Measurements from ENCODE around the gene CTXN3. TPM values are rescaled to one million over a fixed set of nuclear protein-coding genes. Genes with fewer than 3 reads are reported as not detected.

CTXN3 gene
- not detected for total RNA-seq

DNA sequence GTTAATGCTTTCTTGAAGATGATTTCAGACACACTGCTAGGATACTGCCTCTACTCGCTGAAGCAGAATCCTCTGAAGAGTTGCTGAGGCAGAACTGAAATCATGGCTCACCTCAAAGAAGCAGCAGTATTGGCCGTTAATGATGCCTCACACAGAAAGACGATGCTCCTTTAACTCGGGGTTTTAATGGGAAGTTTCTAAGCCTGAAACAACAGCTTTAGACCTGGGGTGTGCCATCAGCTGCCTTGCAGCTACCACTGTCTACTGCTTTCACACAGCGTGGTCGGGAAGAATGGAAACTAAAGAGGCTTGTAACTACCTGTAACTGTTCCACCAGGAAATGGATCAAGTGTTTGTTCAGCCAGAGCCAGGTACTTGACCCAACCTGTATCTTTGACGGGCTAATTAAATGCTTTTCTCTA lies at the start of gene CTXN3:
Gene CTXN3 (plus strand): TSS at position 65 of the 422 bp plus-strand sequence. CDS start 8,440 bp downstream, outside the sequence.
- DNase-seq = no peak

DNA sequence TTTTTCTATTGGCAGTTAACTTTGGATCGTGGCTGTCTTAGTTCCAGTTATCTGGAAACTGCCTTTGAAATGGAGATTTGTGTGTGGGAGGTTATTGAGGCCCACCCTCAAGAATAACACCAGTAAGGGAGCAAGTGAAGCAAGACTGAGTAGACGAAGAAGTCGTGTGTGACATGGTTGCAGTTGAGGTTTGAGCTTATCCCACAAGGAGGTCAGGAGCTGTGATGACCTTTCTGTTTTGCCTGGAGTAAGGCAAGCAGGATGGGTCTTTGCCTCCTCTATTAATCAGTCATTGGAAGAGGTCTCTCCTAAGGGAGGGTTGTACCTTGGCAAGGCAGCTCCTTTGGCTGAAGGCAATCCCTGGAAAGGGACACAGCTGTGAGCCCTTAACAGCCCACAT lies 49.6 kb upstream of the CTXN3 start:
- DNase-seq = no peak

DNA sequence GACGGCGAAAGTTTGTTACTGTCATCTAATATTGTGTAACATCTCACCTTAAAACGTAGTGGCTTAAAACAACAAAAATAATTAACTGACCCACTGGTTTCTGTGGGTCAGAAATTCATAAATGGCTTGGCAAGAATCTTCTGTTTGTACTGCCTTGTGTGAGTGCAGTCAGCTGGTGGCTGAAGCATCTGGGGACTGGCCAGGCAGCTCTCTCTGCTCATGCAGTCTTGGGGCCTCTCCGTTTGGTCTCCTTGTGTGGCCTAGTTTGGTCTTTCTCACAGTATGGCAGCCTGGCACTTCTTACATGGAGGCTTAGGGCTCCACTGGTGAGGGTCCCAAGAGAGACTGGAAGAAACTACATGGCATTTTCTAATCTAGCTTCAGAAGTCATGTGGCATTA lies 49.0 kb upstream of the CTXN3 start:
- no peak for DNase-seq

DNA sequence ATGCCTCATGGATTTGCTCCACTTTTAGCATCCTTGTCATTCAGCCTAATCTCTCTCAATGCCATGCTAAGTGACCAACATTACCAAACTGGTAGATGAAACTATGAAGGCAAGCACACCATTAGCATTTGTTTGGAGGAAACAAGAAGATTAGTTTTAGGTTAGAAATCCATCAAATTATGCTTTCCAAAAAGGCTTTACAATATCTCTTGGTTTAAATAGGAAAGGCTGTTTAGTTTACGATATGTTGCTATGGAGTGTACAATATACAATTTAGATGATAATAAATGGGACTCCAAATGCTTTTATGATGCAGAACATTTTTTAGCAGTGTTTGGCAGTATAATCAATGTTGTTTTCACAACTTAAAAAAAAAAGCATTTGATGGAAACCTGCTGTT lies 47.8 kb upstream of the CTXN3 start:
- no peak for DNase-seq

DNA sequence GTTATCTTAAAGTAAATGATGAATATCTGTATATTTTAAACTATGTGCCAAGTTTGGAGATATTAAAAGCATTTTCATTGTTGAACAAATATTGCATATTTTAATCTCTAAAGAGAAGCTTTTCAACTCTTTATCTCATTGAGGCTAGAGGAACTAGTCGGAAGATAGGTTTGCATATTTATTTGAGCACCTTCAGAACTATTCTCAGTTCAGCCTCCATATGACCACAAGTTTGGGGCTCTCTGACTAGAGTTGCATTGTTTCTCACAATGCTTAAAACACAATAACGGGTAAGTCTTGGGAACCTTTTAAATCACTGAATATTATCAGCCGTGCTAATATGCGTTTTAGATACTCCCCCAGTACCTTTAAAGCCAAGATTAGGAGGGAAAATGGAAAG lies 47.3 kb upstream of the CTXN3 start:
- no peak for DNase-seq

DNA sequence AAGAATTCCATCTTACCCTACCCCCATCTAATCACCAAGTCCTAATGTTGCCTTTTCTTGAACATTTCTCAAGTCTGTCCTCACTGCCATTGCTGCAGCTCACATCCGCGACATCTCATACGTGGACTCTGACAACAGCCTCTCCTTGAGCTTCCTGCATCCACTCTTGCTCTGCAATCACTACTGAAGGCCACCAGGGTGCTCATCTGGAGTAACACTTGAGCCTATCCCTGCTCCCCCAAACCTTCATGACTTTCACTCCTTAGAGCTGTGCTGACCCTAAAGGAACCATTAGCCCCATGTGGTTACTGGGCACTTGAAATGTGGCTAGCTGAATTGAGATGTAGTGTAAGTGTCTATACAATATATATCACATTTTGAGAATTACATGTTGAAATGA lies 46.4 kb upstream of the CTXN3 start:
- DNase-seq = no peak

DNA sequence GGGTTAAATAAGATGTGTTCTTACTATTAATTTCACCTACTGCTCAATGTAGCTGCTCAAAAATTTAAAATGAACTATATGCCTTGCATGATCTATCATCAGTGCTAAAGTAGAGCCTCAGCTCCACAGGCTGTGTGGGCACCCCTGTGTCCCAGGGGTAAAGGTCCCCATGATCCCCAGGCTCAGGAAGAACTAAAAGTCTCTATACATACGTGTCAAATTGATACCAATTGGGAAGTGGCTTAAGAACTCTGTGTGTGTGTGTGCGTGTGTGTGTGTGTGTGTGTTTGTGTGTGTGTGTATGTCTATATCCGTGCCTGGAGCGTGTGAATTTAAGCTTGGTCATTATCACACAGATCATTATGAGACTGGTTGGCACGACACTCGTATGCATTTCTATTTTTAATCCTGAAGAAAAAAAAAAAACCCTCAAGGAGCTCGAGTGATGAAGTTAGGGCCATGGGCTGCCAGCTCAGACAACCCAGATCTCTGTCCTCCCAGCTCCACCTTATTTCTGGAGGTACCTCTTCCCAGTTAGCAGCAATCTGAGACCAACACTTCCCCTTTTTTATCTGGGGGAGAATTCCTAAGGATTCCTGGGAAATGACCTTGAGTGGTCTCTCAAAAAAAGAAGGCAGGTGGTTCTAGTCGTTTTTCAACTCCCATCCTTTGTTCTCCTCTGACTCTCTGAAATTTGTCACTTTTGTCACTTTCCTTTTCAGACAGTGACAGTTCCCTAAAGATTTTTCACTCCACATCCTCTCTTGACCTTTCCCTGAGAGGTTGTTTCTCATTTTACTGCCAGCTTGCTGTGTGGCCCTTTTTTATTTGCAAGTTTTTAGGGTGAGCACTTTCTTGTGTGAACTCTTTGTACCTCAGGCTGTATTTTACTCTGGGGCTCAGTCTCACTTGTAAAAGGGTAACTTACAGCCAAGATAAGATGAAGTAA lies 45.7 kb upstream of the CTXN3 start:
- DNase-seq = no peak

DNA sequence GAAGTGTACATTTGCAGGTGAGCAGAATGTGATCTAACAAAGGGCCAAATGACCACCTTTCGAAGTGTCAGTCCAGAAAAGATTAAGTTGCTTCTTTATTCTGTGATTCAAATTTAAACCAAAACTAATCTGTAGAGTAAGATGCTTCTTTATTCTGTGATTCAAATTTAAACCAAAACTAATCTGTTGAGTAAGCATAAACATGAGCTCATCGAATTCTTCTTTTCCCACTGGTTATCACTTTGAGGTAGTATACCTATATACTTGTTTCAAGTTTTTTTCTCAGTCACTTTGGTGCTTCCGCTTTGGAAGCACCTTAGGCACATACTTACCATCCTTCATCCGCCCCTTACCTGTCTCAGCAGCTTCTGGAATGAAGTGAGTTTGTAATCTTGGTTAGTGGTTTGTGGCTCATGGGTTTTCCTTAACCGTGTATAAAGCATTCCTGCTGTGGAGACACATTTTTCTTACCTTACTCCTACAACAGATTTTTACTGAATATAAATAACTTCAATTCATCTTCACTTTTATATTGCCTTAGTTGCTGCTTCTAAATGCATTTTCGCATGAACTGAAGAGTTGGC lies 40.7 kb upstream of the CTXN3 start:
- no peak for DNase-seq

DNA sequence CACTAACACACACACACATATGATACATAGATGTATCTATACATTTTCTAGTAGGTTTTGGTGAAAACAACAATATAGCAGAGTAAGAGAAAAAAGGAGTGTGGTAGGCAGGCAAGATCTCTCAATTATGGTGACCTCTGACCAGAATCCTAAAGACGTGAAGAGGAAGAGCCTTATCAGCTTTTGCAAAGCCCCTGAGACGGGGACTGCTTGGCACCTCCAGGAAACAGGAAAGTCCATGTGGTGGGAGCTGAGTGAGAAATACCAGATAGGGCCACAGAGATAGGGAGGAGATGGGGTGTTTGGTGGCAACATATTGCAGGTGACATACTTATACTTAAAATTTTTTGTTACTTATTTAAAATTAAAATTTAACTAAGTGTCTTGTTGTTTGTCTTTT lies 39.9 kb upstream of the CTXN3 start:
- no peak for DNase-seq

DNA sequence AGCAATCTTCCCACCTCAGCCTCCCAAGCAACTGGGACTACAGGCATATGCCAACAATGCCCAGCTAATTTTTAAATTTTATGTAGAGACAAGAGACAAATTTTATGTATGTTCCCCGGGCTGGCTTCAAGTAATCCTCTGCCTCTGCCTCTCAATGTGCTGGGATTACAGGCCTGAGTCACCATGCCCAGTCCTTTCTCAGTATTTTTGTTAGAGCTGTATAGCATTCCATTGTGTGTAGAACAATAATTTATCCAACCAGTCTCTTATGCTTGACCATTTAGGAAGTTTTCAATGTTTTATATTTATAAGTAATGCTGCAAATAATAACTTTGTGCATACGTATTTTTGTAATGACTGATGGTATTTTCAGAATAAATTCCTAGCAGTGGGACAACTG lies 38.9 kb upstream of the CTXN3 start:
- no peak for DNase-seq

DNA sequence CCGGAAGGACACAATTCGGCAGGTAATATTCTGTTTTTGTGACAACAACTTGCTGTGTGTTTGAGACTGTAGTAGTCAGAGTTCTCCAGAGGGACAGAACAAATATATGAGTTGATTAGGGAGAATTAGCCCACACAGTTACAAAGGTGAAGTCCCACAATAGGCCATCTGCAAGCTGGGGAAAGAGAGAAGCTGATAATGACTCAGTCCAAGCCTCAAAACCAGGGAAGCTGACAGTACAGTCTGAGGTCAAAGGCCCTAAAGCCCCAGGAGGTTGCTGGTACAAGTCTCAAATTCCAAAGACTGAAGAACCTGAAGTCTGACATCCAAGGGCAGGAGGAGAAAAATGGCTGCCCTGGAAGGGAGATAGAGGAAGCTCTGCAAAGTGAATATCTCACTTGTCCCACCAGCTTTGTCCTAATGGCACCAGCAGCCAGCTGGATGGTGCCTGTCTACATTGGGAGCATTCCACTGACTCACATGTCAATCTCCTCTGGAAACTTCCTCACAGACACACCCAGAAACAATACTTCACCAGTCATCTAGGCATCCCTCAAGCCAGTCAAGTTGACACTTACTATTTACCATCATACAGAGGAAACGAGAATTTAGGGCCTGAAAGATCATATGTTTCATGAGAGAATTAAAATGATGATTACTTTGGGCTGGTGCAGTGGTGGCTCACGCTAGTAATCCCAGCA lies 36.3 kb upstream of the CTXN3 start:
- DNase-seq = no peak

DNA sequence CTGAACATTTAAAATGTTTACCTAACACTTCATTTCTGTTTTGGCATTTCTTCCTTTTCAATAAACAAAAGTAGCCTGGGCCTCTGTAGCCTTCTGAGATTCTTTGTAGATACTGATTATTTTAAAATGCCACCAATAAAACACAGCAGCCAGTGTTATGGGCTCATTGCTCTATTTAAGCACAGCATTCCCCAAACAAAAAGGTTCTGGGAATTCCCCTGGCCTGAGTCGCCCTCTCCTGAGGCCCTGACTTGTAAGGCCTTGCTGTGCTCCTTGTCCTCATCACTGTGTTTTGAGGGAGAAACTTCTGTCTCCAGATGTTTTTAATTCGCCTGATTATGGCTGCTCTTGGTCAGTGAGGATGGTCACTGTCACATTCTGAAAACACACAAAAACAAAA lies 33.0 kb upstream of the CTXN3 start:
- DNase-seq = no peak

DNA sequence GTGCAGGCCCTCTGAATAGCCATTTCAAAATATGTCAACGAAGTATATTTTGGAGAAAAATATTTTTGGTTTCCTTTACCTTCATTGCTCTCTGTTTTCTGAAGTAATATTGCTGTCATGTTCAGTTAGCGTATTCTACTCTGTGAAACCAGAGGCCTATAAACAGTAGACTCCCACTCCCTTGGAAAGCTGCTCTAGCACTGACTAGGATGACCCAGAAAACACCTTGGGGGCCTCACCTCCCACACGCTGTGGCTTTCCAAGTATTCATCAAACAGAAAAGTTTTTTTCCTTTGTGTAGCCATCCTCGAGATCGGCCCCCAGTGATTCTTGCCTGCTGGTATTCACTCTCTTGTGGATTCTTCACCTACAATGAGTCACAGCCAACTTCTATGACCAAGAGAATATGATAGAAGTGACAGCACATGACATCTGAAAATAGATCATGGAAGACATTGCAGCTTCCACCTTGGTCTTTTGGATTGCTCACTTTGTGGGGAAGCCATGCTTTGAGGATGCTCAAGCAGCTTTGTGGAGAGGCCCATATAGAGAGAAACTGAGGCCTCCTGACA lies 28.9 kb upstream of the CTXN3 start:
- no peak for DNase-seq

DNA sequence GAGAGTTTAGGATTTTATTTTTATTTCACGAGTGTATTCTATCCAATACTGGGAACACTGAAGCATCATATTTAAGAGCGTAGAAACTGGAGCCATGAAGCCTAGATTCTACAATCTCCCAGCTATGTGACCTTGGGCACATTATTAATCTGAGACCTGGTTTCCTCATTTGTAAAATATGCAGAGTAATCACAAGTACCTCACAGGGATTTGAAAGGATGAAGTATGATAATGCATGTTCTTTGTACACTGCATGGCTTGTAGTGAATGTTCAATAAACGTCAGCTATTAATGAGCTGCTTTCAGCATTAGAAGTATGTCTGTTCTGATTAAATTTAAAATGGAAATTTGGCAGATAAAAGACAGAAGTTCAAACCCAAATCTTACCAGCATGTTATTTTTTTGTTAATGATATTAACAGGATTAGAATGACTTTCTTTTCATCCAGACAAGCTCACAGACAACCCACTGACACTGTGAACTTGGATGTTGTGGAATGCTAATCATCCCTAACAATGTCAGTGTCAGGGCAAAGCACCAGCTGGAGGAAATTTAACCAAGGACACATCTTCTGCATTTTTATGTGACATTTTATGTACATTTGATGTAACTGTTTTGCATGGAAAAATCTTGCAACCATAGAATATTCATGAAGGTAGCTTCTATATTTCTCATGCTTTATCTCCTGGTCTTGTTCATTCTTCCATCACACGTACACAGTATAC lies 27.1 kb upstream of the CTXN3 start:
- DNase-seq = no peak

DNA sequence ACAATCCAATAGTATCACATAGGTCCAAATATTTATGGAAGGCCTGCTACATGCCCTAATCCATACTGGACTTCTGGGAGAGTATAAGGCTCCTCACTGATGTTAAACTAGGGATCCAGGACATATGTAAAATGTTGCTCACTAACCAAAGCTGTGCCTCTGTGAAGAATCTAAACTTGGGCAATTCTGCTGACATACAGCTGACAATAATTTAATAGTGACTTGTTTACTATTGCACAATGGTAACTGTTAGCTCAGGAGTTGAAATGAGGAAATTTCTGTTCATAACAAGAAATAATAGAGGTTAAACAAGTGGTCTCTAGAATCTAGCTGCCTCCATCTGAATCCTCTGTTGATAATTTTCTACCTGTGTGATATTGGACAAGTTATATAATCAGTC lies 14.9 kb upstream of the CTXN3 start:
- DNase-seq = no peak

DNA sequence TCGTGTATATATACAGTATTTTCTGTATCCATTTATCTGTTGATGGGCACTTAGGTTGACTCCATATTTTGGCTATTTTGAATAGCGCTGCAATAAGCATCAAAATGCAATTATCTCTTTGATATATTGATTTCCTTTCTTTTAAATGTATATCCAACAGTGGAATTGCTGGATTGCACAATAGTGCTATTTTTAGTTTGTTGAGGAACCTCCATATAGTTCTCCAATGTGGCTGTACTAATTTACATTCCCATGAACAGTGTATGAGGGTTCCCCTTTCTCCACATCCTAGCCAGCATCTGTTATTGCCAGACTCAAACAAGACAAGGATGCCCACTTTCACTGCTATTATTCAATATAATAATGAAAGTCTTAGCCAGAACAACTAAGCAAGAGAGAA lies 9.1 kb upstream of the CTXN3 start:
- no peak for DNase-seq

DNA sequence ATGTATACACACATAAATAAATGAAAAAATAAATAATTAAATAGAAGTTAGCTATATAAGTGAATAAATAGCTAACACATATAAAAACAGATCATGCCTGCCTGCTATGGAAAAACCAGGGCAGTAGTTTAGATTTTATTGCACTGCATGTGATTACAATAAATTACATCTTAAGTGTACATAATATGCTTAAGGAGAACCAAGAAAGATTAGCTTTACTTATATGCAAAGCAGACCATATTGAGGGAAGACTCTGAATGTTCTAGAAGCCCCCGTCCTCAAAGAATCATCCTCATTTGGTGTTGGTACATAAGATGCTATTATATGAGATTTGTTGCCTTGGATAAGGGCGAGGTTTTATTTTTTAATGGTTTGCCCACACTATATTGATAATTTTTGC lies 5.9 kb upstream of the CTXN3 start:
- no peak for DNase-seq

DNA sequence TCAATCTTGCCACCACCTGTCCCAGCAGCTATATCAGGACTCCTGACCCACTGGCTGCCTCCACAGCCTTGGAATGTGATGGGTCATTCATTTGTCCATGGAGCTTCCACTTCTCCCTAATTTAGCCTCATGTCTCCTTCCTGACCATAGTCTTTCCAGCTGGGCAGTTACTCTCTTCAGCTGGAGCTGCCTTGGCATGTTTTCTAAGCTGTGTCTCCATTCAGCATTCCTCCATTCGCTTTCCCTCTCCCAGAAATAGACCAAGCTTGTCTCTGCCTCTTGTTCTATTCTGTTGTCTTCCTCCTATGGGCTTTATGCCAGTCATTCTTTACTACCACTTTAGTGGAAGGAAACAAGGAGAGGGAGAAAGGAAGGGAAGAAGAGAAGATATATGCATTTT lies 5.3 kb upstream of the CTXN3 start:
- DNase-seq = no peak

DNA sequence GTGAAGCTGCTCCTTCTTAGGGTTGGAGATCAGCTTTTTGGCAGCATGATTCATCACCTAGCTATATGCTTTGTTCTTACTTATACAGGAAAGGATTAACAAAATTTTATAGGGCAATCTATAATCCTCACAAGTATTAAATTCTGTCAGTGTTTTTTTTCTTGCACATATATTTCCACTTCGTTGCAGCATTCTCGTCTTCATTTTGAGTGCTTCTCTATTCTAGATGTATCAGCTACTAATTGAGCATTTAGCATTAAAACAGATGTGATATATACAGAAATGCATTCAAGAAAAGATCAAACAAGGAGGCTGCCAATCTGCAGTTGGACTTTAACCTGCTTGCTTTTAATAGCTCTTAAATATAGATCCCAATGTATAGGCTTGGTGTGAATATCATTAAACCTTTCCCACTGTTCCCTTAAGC lies 3.6 kb upstream of the CTXN3 start:
- DNase-seq = no peak

DNA sequence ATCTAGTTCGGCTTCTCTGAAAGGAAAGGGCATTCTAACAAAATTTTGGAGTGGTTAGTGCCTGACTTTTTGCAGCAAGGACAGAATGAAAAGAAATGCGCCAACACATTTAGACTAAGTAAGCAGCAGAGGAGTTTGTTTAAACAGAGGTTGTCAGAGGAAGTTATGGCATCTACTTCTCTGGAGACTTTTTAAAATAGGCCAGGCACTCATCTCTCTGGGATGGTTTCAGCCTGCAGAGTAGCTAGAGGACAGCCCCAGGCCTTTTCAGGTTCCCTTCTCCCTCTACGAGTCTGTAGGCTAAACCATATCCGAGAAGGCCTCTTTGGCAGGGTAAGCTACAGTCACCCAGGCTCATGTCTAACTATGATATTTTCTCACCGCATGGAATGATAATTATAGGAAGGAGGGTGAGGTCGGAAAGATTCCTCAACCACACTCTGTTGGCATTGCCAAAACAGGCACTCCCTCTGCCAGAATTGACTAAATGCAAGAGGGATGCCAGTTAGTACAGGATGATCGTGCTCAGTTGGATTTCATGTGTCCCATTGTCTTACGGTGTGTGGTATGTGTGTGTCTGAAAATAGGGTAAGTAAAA lies 1.4 kb upstream of the CTXN3 start:
- no peak for DNase-seq

DNA sequence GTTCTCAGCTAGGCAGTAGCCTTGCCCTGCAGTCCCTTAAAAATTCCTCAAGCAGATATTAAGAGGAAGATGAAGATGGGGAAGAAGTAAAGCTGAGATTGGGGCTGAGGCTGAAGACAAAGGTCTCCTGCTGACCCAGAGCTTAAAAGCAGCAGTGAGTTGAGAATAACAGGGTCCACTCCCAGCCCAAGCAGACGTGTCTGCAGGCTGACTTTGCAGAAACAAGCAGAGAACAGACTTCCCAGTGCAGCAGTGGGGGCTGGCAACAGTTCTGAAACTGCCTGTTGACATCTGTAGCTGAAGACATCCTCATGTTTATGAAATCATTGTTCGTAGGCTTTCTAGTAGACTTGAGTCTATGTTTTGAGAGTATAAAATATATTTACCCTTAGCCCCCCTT lies 1.1 kb downstream of the CTXN3 start:
- no peak for DNase-seq

DNA sequence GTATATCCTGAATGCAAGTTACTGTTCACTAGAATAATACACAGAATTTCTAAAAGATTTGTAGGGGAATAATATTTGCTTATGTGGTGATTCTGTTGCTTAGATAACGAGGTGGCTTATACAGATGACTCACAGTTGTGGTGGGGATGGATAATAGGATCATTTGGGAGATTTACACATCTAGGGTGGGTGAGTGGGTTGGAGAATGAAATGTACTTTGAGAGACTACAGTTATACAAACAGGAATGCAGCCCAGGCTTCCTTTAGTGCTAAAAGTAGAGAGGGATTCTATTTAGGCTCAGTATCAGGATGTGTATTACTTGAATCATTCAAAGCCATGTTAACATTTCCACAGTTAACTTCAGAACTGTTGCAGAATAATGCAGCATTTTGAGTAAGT lies 1.8 kb downstream of the CTXN3 start:
- no peak for DNase-seq

Measured in skin of body (tissue), 2 donors.